Activated T-cell treated with anti-CD3 and anti-CD28 coated beads, Interleukin-2, amount 50 U/mL, for 24 hours (primary cell): ENCODE results near the gene CTCFL.

ENCODE experiments used
- DNase-seq: peaks from one replicate; pipeline ENCODE4 v3.0.0-alpha.2; 2020
- H3K27ac Mint-ChIP-seq: 2 replicates; pipeline ENCODE4 v1.8.0; 2020; ENCODE audit warnings: mild to moderate bottlenecking, mixed read lengths
- H3K27me3 Mint-ChIP-seq: 2 replicates; pipeline ENCODE4 v1.8.0; 2020; ENCODE audit warnings: mixed read lengths
- H3K36me3 Mint-ChIP-seq: 2 replicates; pipeline ENCODE4 v1.8.0; 2020; ENCODE audit warnings: low read depth, mixed read lengths
- H3K4me1 Mint-ChIP-seq: 2 replicates; pipeline ENCODE4 v1.8.0; 2020; ENCODE audit warnings: low read depth, mixed read lengths
- H3K4me3 Mint-ChIP-seq: 2 replicates; pipeline ENCODE4 v1.8.0; 2020; ENCODE audit warnings: mild to moderate bottlenecking, moderate library complexity, mixed read lengths
- H3K9me3 Mint-ChIP-seq: 2 replicates; pipeline ENCODE4 v1.8.0; 2020; ENCODE audit warnings: mixed read lengths

The CTCFL gene

DNA sequence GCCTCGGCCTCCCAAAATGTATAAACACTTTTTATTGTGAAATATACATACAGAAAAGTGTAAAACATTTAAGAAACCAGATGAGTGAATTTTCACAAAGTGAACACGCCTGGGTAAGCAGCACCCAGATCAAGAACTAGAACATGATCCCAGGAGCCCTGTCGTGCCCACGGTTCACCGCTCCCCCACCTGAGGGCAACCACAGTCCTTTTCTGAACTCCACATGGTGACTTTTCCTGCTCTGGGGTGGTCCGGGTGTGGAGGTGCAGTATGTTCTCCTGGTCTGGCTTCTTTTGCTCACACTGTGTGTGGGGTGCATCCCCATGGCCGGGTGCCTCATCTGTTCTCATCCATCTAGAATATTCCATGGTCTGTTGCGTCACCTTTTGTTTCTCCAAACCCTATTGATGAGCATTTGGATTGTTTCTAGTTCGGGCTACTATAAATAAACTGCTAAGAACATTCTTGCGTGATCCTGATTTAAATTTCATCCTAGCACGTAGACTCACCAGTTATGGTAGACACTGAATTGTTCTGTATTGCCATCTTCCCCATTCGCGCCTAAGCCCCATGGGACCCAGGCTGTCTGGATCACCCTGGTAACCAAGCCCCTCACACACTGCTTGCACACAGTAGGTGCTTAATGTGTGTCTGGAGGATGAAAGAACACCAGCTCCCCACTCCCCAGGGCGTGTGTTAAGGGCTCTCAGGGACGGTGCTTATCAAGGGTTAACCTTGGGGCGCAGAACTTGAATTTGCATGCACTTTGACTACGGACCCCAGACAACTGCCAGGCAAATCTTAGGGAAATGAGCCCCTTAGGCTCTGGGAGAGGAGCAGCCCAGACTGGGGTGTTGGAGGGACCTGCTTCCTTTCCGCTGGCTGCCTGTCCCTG is 56.2 kb downstream of the CTCFL start:
- no peak overlapping the region for H3K27ac Mint-ChIP-seq
- H3K36me3 Mint-ChIP-seq: no peaks in the 10 kb centered on the region
- peaks cover 9% of the 10 kb centered on the region for H3K4me1 Mint-ChIP-seq
- H3K4me3 Mint-ChIP-seq: no peak overlapping the region
- no peaks in the 10 kb centered on the region for H3K9me3 Mint-ChIP-seq
- no peaks in the 10 kb centered on the region for H3K27me3 Mint-ChIP-seq
- DNase-seq: no peak

- no peak overlapping the region for H3K4me3 Mint-ChIP-seq
- no peak overlapping the region for H3K27ac Mint-ChIP-seq
- H3K36me3 Mint-ChIP-seq: no peaks in the 10 kb centered on the region
- no peaks in the 10 kb centered on the region for H3K27me3 Mint-ChIP-seq
- no peaks in the 10 kb centered on the region for H3K9me3 Mint-ChIP-seq
- no peaks in the 10 kb centered on the region for H3K4me1 Mint-ChIP-seq
- DNase-seq: no peak
Measured at GRCh38 chr20:57467742-57468141, 57.2 kb downstream of the CTCFL start.

- Mint-ChIP-seq H3K36me3 (no peaks in the 10 kb centered on the region), H3K4me3 (no peak overlapping the region), H3K27ac (no peak overlapping the region), H3K27me3 (no peaks in the 10 kb centered on the region), H3K9me3 (no peaks in the 10 kb centered on the region), H3K4me1 (no peaks in the 10 kb centered on the region)
- no peak for DNase-seq
Measured at GRCh38 chr20:57465943-57466342, 59.0 kb downstream of the CTCFL start.

- H3K36me3 Mint-ChIP-seq: no peaks in the 10 kb centered on the region
Measured at GRCh38 chr20:57465486-57465885, 59.5 kb downstream of the CTCFL start.

DNA sequence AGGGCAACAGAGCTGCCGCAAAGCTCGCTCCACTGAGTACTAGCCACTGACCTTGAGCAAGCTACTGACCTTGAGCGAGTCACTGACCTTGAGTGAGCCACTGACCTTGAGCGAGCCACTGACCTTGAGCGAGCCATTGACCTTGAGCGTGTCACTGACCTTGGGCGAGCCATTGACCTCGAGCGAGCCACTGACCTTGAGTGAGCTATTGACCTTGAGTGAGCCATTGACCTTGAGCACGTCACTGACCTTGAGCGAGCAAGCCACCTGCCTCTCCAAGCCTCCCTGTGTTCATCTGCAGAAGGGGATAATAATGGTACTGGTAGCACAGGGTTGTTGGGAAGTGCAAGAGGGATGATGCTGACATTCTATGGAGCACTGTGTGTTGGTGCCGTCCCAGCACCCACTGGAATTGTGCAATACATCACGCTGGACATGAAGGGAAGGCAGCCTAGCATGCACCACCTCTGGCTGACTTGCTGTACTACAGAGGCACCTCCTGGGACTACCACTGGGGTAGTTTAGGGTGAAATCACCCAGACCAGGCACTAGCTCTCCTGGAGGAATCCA is 60.2 kb downstream of the CTCFL start:
- no peak overlapping the region for H3K27ac Mint-ChIP-seq
- no peaks in the 10 kb centered on the region for H3K27me3 Mint-ChIP-seq
- H3K36me3 Mint-ChIP-seq: no peaks in the 10 kb centered on the region
- H3K4me3 Mint-ChIP-seq: no peak overlapping the region
- H3K4me1 Mint-ChIP-seq: no peaks in the 10 kb centered on the region
- no peak for DNase-seq
- H3K9me3 Mint-ChIP-seq: no peaks in the 10 kb centered on the region

More at GRCh38 chr20:57465486-57465885, 59.5 kb downstream of the CTCFL start:
- Mint-ChIP-seq H3K4me1 (no peaks in the 10 kb centered on the region), H3K9me3 (no peaks in the 10 kb centered on the region), H3K27ac (no peak overlapping the region), H3K27me3 (no peaks in the 10 kb centered on the region), H3K4me3 (no peak overlapping the region)
- DNase-seq: no peak

DNA sequence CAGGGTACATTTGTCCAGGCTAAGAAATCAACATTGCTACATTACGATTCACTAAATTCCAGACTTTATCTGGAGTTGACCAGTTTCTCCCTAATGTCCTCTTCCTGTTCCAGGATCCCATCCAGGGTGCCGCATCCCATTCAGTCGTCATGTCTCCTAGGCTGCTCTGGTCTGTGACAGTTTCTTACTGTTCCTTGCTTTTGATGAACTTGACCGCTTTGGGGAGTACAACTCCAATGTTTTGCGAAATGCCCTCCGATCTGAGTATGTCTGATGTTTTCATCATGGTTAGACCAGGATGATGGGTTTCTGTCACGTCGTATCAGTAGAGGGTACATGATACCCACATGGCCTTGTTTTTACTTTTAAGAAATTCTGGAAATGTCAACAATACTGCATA is 62.2 kb downstream of the CTCFL start:
- H3K9me3 Mint-ChIP-seq: no peaks in the 10 kb centered on the region
- no peak overlapping the region for H3K4me3 Mint-ChIP-seq
- H3K27ac Mint-ChIP-seq: no peak overlapping the region
- H3K36me3 Mint-ChIP-seq: no peaks in the 10 kb centered on the region
- no peak for DNase-seq
- no peaks in the 10 kb centered on the region for H3K4me1 Mint-ChIP-seq
- H3K27me3 Mint-ChIP-seq: no peaks in the 10 kb centered on the region

DNA sequence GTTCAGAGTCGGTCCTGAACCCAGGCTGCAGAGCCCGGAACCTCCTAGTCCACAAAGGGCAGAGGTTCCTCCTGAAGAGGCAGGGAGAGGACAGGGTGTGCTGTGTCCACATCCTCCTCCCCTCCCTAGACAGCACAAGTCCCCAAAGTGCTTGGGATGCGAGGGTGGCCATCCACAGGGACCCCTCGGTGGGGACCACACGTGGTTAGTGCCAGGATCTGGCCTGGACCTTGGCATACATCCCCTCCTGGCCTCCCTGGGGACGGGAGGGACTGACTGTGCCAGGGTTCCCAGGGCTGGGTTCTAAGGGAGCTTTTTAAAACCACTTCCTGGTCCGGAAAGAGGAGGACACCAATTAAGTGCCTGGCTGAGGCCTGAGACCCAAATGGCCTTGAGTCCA is 63.2 kb downstream of the CTCFL start:
- Mint-ChIP-seq H3K9me3 (no peaks in the 10 kb centered on the region), H3K4me1 (no peaks in the 10 kb centered on the region), H3K27ac (no peak overlapping the region), H3K27me3 (no peaks in the 10 kb centered on the region), H3K4me3 (no peak overlapping the region), H3K36me3 (no peaks in the 10 kb centered on the region)
- no peak for DNase-seq

- H3K27me3 Mint-ChIP-seq: no peaks in the 10 kb centered on the region
- H3K9me3 Mint-ChIP-seq: no peaks in the 10 kb centered on the region
- no peak overlapping the region for H3K27ac Mint-ChIP-seq
Measured at GRCh38 chr20:57460781-57461465, 64.0 kb downstream of the CTCFL start.

DNA sequence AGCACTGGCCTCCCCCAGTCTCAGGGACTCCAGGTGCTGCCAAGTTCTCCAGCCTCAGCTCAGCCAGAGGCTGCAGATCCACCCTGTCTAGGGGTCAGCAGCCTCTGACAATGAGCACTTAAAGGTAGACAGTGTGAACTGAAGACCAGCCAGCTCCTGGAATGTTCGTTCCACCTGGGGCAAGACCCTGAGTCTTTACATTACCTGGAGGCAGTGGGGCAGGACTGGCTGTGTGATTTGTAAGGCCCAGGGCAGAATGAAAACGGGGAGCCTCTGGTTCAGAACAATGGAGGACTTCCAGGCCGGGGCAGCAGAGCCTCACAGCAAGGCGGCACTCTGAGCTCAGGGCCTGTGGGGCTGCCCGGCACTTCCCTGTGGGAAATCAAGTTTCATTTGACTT is 65.0 kb downstream of the CTCFL start:
- no peaks in the 10 kb centered on the region for H3K27me3 Mint-ChIP-seq

More at GRCh38 chr20:57460781-57461465, 64.0 kb downstream of the CTCFL start:
- Mint-ChIP-seq H3K36me3 (no peaks in the 10 kb centered on the region), H3K4me3 (no peak overlapping the region), H3K4me1 (no peaks in the 10 kb centered on the region)
- DNase-seq: no peak

DNA sequence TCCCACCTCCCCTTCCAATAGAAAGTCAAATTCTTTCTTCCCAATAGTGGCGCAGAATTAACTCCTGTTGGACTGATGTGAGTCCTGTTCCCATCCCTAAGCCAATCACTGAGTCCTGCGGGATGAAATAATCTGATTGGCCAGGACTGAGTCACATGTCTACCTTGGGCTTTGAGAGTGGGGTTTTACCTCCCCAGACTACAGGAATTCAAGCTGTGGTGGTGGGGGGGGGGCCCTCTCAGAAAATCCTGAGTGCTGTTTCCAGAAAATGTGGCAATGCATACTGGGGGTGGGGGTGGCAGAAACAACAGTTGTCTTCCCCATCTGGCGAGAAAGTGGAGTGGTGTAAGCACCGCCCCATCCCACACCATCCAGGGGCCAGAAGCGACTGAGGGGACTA is 65.7 kb downstream of the CTCFL start:
- DNase-seq: no peak
- no peaks in the 10 kb centered on the region for H3K36me3 Mint-ChIP-seq
- no peaks in the 10 kb centered on the region for H3K9me3 Mint-ChIP-seq
- no peaks in the 10 kb centered on the region for H3K27me3 Mint-ChIP-seq
- H3K27ac Mint-ChIP-seq: no peak overlapping the region
- no peaks in the 10 kb centered on the region for H3K4me1 Mint-ChIP-seq
- H3K4me3 Mint-ChIP-seq: no peak overlapping the region

More for the DNA sequence above, 65.0 kb downstream of the CTCFL start:
- H3K27ac Mint-ChIP-seq: no peak overlapping the region
- H3K36me3 Mint-ChIP-seq: no peaks in the 10 kb centered on the region
- no peaks in the 10 kb centered on the region for H3K9me3 Mint-ChIP-seq
- DNase-seq: no peak
- H3K4me1 Mint-ChIP-seq: no peaks in the 10 kb centered on the region
- H3K4me3 Mint-ChIP-seq: no peak overlapping the region

DNA sequence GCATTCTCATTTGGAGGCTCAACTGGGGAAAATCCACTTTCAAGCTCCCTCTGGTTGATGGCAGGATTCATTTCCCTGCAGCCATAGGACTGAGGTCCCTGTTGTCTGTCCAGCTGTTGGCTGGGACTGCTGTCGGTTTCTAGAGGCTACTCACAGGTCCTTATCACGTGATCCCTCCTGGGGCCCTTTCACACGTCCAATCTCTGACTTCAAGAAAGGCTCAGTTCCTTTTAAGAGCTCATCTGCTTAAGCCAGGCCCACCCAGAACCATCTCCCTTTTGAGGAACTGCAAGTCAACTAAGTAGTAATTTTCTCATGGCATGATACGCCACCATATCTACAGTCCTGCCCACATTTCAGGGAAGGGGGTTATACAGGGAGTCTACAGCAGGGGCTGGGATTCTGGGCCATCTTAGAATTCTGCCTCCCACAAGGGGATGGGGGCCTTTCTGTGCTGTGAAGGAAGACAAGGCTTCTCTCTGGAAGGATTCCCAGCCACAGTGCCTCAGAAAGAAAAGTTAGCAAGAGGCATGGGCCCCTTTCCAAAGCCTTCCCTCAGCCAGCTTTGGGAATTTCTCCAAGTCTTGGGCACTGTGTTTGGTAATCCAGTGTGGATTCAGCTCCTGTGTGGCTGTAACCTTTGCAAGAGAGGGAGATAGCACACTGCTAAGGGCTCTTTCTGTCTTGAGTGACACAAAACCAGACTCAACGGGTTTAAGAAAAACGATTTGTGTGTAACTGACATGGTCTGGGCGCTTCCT is 66.4 kb downstream of the CTCFL start:
- no peaks in the 10 kb centered on the region for H3K36me3 Mint-ChIP-seq
- H3K4me3 Mint-ChIP-seq: no peak overlapping the region
- no peak for DNase-seq
- H3K9me3 Mint-ChIP-seq: no peaks in the 10 kb centered on the region
- H3K27ac Mint-ChIP-seq: no peak overlapping the region
- H3K27me3 Mint-ChIP-seq: no peaks in the 10 kb centered on the region
- no peaks in the 10 kb centered on the region for H3K4me1 Mint-ChIP-seq

GRCh38 chr20:57457243-57458095 is 67.5 kb downstream of the CTCFL start:
- no peak overlapping the region for H3K4me3 Mint-ChIP-seq

DNA sequence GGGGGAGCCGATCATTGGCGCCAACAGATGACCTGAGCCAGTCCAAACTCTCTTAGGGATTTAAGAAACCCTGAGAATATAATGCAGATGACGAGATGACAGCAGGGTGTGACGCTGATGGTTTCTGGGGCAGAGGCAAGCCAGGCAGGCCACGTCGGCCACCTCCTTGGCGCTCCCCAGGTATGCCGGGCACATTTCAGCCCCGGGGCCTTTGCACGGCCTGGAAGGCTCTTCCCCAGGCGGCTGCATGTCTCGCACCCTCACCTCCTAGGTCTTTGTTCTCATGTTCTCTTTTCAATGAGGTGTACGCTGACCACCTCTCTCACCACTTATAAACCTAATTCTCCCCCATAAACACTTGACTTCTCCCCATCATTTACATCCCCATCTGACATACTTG is 68.8 kb downstream of the CTCFL start:
- no peak overlapping the region for H3K4me3 Mint-ChIP-seq
- no peaks in the 10 kb centered on the region for H3K36me3 Mint-ChIP-seq
- DNase-seq: no peak
- H3K9me3 Mint-ChIP-seq: no peaks in the 10 kb centered on the region
- H3K4me1 Mint-ChIP-seq: peaks cover 17% of the 10 kb centered on the region
- H3K27ac Mint-ChIP-seq: no peak overlapping the region
- H3K27me3 Mint-ChIP-seq: no peaks in the 10 kb centered on the region

More at GRCh38 chr20:57457243-57458095, 67.5 kb downstream of the CTCFL start:
- Mint-ChIP-seq H3K27ac (no peak overlapping the region), H3K36me3 (no peaks in the 10 kb centered on the region), H3K27me3 (no peaks in the 10 kb centered on the region), H3K9me3 (no peaks in the 10 kb centered on the region), H3K4me1 (peaks cover 4% of the 10 kb centered on the region)
- DNase-seq: no peak

GRCh38 chr20:57455386-57455785 is 69.6 kb downstream of the CTCFL start:
- no peaks in the 10 kb centered on the region for H3K27me3 Mint-ChIP-seq
- no peak overlapping the region for H3K27ac Mint-ChIP-seq

More at GRCh38 chr20:57455386-57455785, 69.6 kb downstream of the CTCFL start:
- no peaks in the 10 kb centered on the region for H3K36me3 Mint-ChIP-seq
- no peak overlapping the region for H3K4me3 Mint-ChIP-seq
- H3K4me1 Mint-ChIP-seq: peaks cover 23% of the 10 kb centered on the region
- H3K9me3 Mint-ChIP-seq: no peaks in the 10 kb centered on the region
- no peak for DNase-seq
